ENCODE data around the gene C12orf60.

Gene C12orf60

GRCh38 chr12:14846876-14847580, 43.6 kb downstream of the C12orf60 start:
- in situ Hi-C loops (cut with MboI; ENCODE audit: low pct_unique_long_range_greater_than_20kb, low sequenced_read_pairs, unreplicated experiment) = loop anchor here (5.0 kb wide), 1 partner anchor 150 kb away; no protein-coding TSS in a partner anchor
- TF ChIP-seq CTCF (IDR thresholded peaks at IDR 0.05; ENCODE audit: extremely low read depth, insufficient read depth, missing control alignments) = no peak
- DNase-seq (ENCODE audit: low spot score) = no peak

GRCh38 chr12:14849661-14850060, 46.2 kb downstream of the C12orf60 start:
- no peak for TF ChIP-seq CTCF (IDR thresholded peaks at IDR 0.05; ENCODE audit: extremely low read depth, insufficient read depth, missing control alignments)
- in situ Hi-C loops (cut with MboI; ENCODE audit: low pct_unique_long_range_greater_than_20kb, low sequenced_read_pairs, unreplicated experiment) = loop anchor here (5.0 kb wide), 1 partner anchor 148 kb away; no protein-coding TSS in a partner anchor

GRCh38 chr12:14850929-14851663, 47.6 kb downstream of the C12orf60 start:
- in situ Hi-C loops (cut with MboI; ENCODE audit: low pct_unique_long_range_greater_than_20kb, low sequenced_read_pairs, unreplicated experiment) = no loop called here
- no peak for DNase-seq (ENCODE audit: low spot score)
- TF ChIP-seq CTCF (IDR thresholded peaks at IDR 0.05; ENCODE audit: extremely low read depth, insufficient read depth, missing control alignments) = no peak

More at GRCh38 chr12:14849661-14850060, 46.2 kb downstream of the C12orf60 start:
- DNase-seq (ENCODE audit: low spot score) = no peak

- TF ChIP-seq CTCF (IDR thresholded peaks at IDR 0.05; ENCODE audit: extremely low read depth, insufficient read depth, missing control alignments) = no peak
- in situ Hi-C loops (cut with MboI; ENCODE audit: low pct_unique_long_range_greater_than_20kb, low sequenced_read_pairs, unreplicated experiment) = no loop called here
- no peak for DNase-seq (ENCODE audit: low spot score)
These were observed 49.4 kb downstream of the C12orf60 start for GRCh38 chr12:14852880-14853279.

GRCh38 chr12:14853961-14854360, 50.5 kb downstream of the C12orf60 start:
- in situ Hi-C loops (cut with MboI; ENCODE audit: low pct_unique_long_range_greater_than_20kb, low sequenced_read_pairs, unreplicated experiment) = no loop called here
- no peak for TF ChIP-seq CTCF (IDR thresholded peaks at IDR 0.05; ENCODE audit: extremely low read depth, insufficient read depth, missing control alignments)
- DNase-seq (ENCODE audit: low spot score) = no peak

- peak; percentile 19 for DNase-seq (ENCODE audit: low spot score)
- TF ChIP-seq CTCF (IDR thresholded peaks at IDR 0.05; ENCODE audit: extremely low read depth, insufficient read depth, missing control alignments) = peak; percentile 10
- in situ Hi-C loops (cut with MboI; ENCODE audit: low pct_unique_long_range_greater_than_20kb, low sequenced_read_pairs, unreplicated experiment) = no loop called here
These were observed 51.2 kb downstream of the C12orf60 start for GRCh38 chr12:14854586-14855183.
